LoVo (cell line): Measurements from ENCODE around the gene TVP23A.
A peak's percentile ranks its signal among the peaks of the same experiment; 100 is the strongest.
"Not testable (repeated sequence)": the region's sequence is repeated elsewhere in the genome, so short reads cannot be mapped to it uniquely, and the experiment has no call there.

Experiments
- DNase-seq: peaks from one replicate; pipeline ENCODE4 v3.0.0-alpha.2; 2016; ENCODE audit warnings: low spot score

TVP23A gene

GRCh38 chr16:10745841-10746240 lies 72.8 kb downstream of the TVP23A start:
- DNase-seq, result no peak

- DNase-seq, result no peak
These were observed 74.1 kb downstream of the TVP23A start for GRCh38 chr16:10744370-10745030.

- DNase-seq, result peak; percentile 95
These were observed 74.8 kb downstream of the TVP23A start, which contains the start of gene NUBP1 for GRCh38 chr16:10743610-10744369. Gene NUBP1, plus strand, starts transcription at chr16:10743842. Its CDS starts 22 bp downstream, at chr16:10743864.

- no peak for DNase-seq
These were observed 75.4 kb downstream of the TVP23A start for GRCh38 chr16:10743227-10743609.

GRCh38 chr16:10741844-10742243 lies 76.8 kb downstream of the TVP23A start:
- DNase-seq, result no peak

GRCh38 chr16:10741249-10741648 lies 77.3 kb downstream of the TVP23A start:
- not testable (repeated sequence) for DNase-seq

- no peak for DNase-seq
These were observed 77.8 kb downstream of the TVP23A start for GRCh38 chr16:10740845-10741208.

GRCh38 chr16:10740000-10740844 lies 78.4 kb downstream of the TVP23A start:
- DNase-seq, result no peak

- DNase-seq, result peak; percentile 54
These were observed 80.1 kb downstream of the TVP23A start for GRCh38 chr16:10738231-10739077.

- peak; percentile 71 for DNase-seq
These were observed 81.4 kb downstream of the TVP23A start for GRCh38 chr16:10737068-10737625.

GRCh38 chr16:10731790-10732189 lies 86.8 kb downstream of the TVP23A start:
- DNase-seq, result no peak

- DNase-seq, result peak; percentile 60
These were observed 89.2 kb downstream of the TVP23A start for GRCh38 chr16:10729104-10730048.

- no peak for DNase-seq
These were observed 90.3 kb downstream of the TVP23A start for GRCh38 chr16:10728003-10728887.
